HG03139 (cell line): ENCODE measurements around the gene MYRIP.

Source experiments
- ATAC-seq: cut with Tn5 transposase; IDR thresholded peaks from one replicate; pipeline ENCODE4 v1.9.1; 2021; ENCODE audit not compliant: unreplicated experiment

The MYRIP gene

GRCh38 chr3:40216471-40216870 lies 407.1 kb downstream of the MYRIP start:
- no peak for ATAC-seq

GRCh38 chr3:40223856-40224255 lies 414.4 kb downstream of the MYRIP start:
- ATAC-seq, result no peak

- no peak for ATAC-seq
These were observed 415.5 kb downstream of the MYRIP start for GRCh38 chr3:40224796-40225515.

GRCh38 chr3:40226636-40227035 lies 417.2 kb downstream of the MYRIP start:
- no peak for ATAC-seq

- ATAC-seq, result no peak
These were observed 419.5 kb downstream of the MYRIP start for GRCh38 chr3:40228792-40229350.

- ATAC-seq, result no peak
These were observed 420.0 kb downstream of the MYRIP start for GRCh38 chr3:40229386-40229785.

GRCh38 chr3:40229963-40230362 lies 420.6 kb downstream of the MYRIP start:
- ATAC-seq, result no peak

- ATAC-seq, result no peak
These were observed 421.0 kb downstream of the MYRIP start for GRCh38 chr3:40230382-40230781.

- no peak for ATAC-seq
These were observed 423.2 kb downstream of the MYRIP start for GRCh38 chr3:40232626-40233025.

GRCh38 chr3:40237159-40237558 lies 427.8 kb downstream of the MYRIP start:
- no peak for ATAC-seq

GRCh38 chr3:40237889-40238571 lies 428.6 kb downstream of the MYRIP start:
- no peak for ATAC-seq

- no peak for ATAC-seq
These were observed 431.5 kb downstream of the MYRIP start for GRCh38 chr3:40240921-40241320.

- no peak for ATAC-seq
These were observed 432.8 kb downstream of the MYRIP start for GRCh38 chr3:40242216-40242615.

- no peak for ATAC-seq
These were observed 433.2 kb downstream of the MYRIP start for GRCh38 chr3:40242638-40243037.

- ATAC-seq, result no peak
These were observed 433.6 kb downstream of the MYRIP start for GRCh38 chr3:40243056-40243455.

GRCh38 chr3:40247714-40248454 lies 438.5 kb downstream of the MYRIP start:
- ATAC-seq, result no peak

- no peak for ATAC-seq
These were observed 439.2 kb downstream of the MYRIP start for GRCh38 chr3:40248591-40248990.

- no peak for ATAC-seq
These were observed 439.8 kb downstream of the MYRIP start for GRCh38 chr3:40249168-40249567.

- no peak for ATAC-seq
These were observed 445.1 kb downstream of the MYRIP start for GRCh38 chr3:40254491-40254890.

GRCh38 chr3:40254891-40255290 lies 445.5 kb downstream of the MYRIP start:
- no peak for ATAC-seq

GRCh38 chr3:40255532-40255931 lies 446.1 kb downstream of the MYRIP start:
- ATAC-seq, result no peak

GRCh38 chr3:40258064-40258463 lies 448.7 kb downstream of the MYRIP start:
- no peak for ATAC-seq
